Right kidney (tissue), 1 donor: ENCODE data around the gene FANCL.
"Not testable (repeated sequence)": the region's sequence is repeated elsewhere in the genome, so short reads cannot be mapped to it uniquely, and the experiment has no call there.

ENCODE experiments used
- DNase-seq: peaks from one replicate; pipeline ENCODE4 v3.0.0-alpha.2; 2016

Gene FANCL

DNA sequence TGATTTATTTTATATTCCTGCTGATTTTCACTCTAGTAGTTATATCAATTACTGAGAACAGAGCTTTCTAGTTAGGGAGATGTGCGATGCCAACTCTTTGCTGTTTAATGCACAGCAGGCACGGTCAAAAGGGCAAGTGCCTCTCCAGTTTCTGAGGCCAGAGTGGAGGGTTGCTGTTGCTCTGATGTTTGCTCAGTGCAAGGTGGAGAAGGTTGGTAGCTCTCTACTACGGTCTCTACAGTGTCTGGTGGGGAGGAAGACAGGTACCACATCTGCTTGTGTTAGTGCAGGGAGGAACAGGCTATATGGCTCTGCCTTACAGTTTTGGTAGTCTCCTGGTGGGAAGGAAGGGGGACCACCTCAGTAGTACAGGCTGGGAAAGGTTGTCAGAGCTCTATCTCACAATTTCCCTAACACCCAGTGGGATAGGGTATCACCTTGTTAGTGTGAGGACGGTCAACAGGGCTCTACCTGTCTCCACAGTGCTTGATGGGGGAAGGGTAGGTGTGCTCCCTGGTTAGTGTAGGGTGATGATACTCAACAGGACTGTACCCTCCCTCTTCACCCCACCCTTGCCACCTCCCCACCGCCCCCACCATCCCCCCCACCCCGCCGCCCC, 85.9 kb downstream of the FANCL start:
- DNase-seq, result no peak

DNA sequence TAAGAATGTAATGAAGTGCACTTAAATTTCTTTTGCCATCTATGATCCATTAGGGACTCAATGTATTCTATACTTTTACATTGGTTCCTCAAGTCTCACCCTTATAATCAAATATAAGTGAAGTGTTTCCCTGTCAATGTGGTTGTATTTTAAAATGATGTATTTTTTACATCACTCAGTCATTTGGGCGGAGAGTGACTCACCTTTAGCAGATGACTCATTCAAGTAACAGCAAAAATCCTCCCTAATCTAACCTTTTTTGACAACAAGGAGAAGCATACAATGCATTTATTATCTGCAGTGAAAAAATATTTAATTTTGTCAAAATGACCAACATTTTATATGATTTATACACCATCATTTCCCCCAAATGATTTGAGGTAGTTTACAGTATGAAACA, 94.4 kb downstream of the FANCL start:
- no peak for DNase-seq

DNA sequence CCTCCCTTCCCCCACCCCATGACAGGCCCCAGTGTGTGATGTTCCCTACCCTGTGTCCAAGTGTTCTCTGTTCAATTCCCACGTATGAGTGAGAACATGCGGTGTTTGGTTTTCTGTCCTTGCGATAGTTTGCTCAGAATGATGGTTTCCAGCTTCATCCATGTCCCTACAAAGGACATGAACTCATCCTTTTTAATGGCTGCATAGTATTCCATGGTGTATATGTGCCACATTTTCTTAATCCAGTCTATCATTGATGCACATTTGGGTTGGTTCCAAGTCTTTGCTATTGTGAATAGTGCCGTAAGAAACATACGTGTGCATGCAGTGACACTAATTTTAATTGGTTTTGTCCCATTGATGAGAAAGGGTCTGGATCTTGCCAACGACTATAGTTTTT, 95.4 kb downstream of the FANCL start:
- not testable (repeated sequence) for DNase-seq

DNA sequence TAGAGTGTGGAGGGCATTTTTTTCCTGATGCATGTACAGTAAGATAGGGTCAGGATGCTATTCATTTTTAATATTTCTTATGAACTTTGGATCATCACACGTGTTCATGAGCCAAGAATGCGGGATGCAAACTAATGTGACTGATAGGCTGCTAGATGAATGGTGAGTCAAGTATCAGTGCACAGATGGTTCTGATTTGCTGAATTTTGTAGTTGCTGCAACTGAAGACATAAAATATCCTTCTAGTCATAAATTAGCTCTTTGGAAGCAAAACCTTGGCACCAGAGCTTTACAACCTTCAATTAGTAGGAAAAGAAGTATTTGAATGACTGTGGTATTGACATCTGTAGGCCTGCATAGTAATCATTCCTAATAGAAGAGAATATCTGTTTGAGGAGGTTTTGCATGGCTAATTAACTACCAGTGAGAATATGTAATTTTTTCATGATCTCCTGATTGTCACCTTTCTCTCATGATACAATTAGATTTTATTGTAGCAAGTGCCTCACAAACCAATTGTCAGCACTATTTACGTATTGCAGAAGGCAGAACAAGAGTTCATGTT, 100.5 kb downstream of the FANCL start:
- DNase-seq, result no peak

DNA sequence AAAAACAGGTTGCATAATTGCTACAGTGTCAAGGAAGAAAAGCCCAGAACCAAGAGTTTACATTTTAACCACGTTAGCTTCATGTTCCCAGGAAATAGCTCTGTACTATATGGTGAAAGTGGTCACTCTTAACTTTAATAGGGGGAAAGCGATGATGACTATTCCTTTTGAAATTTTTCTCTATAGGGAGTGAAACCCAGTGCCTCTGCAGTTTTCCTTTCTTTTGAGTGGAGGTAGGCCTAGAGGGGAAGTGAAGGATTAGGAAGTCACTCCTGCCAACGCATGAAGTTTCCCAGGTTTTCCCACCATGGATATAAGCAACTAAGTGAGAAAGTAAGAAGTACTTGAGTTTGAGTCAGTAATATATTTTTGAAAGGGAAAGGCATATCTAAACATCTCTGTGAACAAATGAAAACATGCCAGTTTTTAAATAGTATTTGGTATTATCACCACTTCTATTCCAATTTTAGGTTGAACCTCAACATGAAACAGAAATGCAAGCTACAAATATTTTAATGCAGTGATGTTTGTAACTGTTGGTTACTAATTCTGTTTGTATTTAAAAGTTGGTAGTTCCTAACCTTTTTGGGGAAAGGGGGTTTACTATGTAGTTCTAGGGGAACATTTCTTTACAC, 102.6 kb downstream of the FANCL start:
- no peak for DNase-seq

DNA sequence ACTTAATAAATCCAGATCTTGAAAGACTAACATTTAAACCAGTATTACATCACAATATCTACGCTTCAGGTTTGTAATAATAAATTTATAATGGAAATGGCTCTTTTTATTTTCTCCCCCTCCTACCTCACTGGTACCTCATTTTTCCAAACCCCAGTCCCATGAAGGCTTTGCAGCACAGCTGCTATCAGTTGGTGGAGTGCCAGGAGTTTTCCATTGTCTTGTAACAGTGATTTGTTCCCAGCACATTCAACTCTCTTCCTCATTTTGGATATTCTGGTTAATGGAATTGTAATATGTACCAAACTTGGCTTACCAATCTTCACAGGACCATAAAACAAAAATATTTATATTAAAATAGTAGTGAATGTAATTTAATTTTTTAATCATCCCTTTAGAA, 103.3 kb downstream of the FANCL start:
- no peak for DNase-seq

DNA sequence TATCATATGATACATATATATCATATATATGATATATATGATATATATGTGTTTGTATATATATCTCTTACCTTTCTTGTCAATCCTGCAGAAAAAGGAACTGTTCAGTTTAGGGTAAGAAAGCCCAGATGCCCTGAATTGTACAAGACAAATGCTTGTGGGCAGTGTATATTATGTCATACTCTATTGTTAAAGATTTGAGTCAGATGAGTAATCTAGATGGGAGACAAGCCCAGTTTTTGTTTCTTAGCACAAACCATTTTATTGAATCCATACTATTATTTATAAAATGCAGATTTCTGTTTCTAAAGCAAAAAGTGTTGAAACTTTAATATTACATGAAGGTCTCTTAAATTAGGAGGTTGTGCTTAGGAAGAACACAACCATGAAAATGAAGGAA, 103.9 kb downstream of the FANCL start:
- no peak for DNase-seq

DNA sequence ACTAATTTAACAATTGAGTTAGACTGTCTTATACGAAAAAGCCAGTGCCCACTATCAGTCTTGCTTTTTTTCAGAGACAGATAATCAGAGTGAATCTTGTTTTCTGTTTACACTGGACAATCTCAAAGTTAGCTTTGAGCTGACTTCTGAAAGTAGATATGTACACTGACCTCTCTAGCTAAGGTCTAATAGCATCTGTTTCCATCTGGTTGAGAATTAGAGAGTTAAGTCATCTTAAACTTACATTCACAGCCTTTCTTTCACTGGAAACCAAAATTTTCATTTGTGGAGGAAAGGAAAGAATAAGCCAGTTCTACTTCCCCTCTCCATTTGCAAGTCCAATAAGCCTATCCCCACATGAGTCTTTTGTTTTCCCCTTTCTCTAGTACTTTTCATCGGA, 105.3 kb downstream of the FANCL start:
- no peak for DNase-seq

DNA sequence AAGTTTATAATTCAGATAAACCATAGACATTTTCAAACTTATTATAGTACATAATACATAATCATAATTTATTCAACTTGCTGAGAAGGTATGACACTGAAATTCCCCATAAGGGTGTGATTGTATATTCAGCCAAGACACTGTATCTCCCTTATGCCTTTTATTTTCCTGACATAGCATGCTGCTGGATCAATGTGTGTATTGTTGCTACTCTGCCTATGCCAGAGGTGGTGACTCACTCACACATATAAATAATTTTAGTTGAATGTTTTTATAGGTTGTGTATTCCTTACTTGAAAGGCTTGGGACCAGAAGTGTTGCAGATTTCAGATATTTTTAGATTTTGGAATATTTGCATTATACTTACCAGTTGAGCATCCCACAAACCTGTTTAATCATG, 107.7 kb downstream of the FANCL start:
- DNase-seq, result no peak

DNA sequence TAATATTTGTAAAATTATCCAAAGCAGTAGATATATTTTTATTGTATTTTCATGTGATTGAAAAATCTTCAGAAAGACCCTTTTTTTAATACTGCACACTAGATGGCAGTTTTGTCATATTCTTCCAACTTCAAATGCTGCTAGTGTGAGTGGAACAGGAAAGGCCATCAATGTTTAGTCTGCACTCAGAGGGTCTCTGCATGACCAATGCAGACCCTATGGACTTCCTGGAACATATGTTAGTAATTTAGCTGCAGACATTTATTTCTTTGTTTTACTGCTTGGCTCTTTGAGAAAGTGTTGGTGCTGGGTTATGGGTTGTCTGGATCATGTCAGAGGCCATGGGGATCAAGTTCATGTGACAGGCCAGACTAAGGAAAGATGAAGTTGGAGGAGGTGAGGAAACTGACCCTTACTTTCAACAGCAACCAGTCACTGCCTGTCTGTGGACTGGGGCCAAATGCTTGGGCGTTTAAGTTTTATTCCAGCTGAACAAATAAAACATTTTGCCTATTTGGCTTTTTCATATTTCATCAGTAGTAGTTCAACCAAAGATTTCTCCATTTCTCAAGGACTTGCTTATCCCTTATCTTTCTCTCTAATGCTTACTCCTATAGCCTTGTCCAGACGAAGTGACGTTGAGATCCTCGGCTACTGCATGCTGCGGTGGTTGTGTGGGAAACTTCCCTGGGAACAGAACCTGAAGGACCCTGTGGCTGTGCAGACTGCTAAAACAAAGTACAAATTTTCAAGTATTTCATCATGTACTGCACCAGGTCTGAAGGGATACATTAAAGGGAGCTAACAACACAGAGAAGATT, 109.7 kb downstream of the FANCL start:
- DNase-seq, result peak; percentile 28

DNA sequence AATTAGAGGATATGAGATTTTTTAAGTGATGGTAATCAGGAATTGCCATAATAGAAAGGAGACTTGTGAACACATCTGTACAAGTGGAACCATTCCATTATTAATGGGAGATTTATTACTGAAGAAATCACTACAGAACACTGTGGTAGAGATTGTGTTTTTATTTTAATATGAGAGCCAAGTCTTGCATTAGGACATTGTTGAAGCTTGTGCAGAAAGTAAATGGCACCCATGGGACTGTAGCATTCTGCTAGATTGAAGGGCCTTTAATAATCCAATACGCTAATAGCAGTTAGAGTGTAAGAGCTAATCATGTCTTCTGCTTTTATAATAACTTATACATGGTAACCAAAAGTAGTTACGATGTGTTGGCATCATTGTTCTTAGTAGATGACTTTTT, 110.9 kb downstream of the FANCL start:
- DNase-seq, result no peak

DNA sequence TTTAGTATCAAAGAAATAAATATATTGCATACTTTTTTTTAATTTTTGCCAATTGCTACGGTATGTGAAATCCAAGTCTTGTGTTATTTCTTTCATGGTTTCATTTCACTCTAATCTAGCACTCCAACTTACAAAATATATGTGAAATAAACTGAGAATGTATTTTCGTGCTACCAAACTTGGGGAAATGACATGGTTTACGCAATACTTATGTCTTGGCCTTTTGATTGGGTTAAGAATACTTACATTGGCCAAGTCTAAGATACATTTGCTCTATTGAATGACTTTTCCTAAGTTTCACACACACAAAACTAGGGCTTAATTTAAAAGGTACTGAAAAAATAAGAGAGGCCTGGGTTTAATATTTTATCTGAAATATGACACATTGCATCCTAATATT, 114.0 kb downstream of the FANCL start:
- no peak for DNase-seq

DNA sequence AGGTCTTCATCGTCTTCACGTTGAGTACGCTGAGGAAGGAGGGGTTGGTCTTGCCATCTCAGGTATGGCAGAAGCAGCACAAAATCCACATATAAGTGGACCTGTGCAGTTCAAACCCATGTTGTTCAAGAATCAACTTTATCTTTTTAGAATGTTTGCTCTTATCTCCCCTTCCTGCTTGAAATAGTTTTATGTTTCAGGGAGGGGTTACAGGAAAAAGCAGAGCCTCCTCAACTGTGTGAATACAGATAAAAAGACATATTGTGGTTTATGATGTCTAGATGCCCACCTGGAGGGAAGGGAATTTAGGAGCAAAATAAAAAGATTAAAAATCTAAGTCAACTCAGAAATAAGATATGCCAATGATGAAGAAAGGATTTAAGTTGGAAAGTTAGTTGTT, 118.6 kb downstream of the FANCL start:
- DNase-seq, result no peak

DNA sequence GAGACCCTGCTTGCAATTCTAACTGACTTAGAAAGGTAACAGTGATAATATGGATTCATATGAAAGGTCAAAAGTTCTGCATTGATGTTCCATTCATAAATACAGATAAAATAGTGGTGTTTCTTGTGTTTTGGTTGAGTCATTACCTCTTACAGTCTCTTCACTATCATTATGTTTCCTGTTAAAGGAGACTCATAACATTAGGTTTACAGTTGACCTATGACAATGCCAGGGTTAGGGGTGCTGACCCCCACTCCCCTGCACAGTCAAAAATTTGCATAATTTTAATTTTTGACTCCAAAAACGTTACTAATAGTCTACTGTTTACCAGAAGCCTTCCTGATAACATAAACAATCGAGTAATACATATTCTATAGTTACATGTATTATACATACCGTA, 119.1 kb downstream of the FANCL start:
- DNase-seq, result no peak

DNA sequence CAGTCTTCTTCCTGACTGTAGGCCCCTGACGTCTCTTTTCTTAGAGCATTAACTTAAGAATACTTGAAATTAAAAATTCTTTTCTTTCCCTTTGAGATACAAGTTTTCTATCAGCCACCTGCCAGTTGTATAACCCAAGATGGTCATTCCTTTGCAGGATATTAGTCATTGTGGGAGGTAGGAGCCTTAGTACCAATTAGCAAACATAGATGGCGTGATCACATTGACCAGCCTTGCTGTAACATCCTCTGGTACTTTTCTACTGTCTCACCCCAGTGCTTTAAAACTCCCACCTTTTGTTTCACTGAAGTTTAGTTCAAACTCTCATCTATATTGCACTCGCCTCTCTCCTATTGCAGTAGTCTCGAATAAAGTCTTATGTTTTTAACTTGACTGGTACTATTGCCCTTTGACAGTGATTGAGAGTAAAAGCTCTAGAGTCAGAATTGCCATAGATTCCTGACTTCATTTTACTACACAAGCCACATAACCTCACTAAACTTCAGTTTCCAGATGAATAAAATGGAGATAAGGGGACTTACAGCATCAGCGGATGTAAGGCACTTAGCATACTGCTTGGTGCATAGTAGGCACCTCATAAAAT, 120.4 kb downstream of the FANCL start:
- DNase-seq, result no peak

DNA sequence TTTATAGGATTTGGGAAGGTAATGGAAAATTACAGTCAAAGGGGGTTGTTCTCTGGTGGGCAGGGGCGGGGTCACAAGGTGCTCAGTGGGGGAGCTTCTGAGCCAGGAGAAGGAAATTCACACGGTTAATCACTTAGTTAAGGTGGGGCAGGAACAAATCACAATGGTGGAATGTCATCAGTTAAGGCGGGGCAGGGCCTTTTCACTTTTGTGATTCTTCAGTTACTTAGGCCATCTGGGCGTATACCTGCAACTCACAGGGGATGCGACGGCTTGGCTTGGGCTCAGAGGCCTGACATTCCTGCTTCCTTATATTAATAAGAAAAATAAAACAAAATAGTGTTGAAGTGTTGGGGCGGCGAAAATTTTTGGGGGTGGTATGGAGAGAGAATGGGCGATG, 127.6 kb downstream of the FANCL start:
- not testable (repeated sequence) for DNase-seq

DNA sequence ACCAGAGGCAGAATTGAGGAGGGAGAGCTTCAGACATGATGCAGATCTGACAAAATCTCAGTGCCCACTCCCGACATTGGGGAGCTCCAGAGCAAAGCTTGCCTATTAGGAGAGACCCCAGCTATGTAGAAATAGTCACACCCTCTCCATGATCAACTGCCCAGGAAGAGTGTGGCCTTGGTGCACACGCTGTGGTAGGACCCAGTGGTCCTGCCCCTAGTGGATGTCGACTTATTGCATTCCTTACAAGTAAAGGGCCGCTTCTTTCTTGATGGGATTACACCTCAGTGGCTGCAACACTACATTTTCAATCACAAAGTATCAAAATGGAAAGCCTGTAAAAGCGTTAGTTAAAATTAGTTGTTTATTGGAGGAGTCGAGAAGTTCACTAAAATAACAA, 130.4 kb downstream of the FANCL start:
- no peak for DNase-seq

DNA sequence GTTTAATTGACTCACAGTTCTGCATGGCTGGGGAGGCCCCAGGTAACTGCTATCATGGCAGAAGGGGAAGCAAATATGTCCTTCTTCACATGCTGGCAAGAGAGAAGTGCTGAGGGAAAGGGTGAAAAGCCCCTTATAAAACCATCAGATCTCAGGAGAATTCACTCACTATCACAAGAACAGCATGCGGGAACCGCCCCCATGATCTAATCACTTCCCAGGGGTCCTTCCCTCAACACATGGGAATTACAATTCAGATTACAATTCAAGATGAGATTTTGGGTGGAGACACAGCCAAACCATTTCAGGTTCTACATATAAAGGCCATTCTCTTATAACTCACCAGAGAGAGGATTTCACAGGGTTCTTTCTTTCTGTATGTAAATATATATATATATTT, 131.6 kb downstream of the FANCL start:
- DNase-seq, result no peak
